H1 (cell line): ENCODE results near the gene NOS3. TPM values are rescaled to one million over a fixed set of nuclear protein-coding genes. Genes with fewer than 3 reads are reported as not detected.

Source experiments
- E2F6 ChIP-seq: IDR thresholded peaks from 2 replicates; pipeline ENCODE4 v1.6.1; 2012; ENCODE audit warnings: inconsistent platforms
- polyA plus RNA-seq, 7 experiments: library from polyadenylated mRNA; depleted of rRNA in 3 of 7; stranded (reverse) in 5 of 7; unstranded in 2 of 7; fragments of >200 nt in 5 of 7; fragments of 200-250 nt in 2 of 7; gene quantifications; 1 replicate in 5 of 7; 2 replicates in 1 of 7; 4 replicates in 1 of 7; pipeline versions ENCODE4 v1.2.1 to v1.2.3, GENCODE V29; 2011 to 2013; ENCODE audit warnings: missing spikeins in 2 of 7, mixed read lengths in 2 of 7
- total RNA-seq: library from RNA; stranded (reverse); fragmentation: NEBNext Ultra II Directional; extraction: Animal tissue kit (Norgen Biotek cat#: 25700); gene quantifications from 2 replicates; pipeline ENCODE4 v1.2.1, GENCODE V29; 2021

The NOS3 gene
- total and polyA plus RNA-seq, 2 of the 8 experiments (the other 6 are each of a cell fraction or from before 2014, with no cell fraction given): 4.4 to 16.2 TPM

GRCh38 chr7:151013733-151014497 lies 23.1 kb downstream of the NOS3 start (continued):
- peak; percentile 91 for TF ChIP-seq E2F6
